ENCODE data around the gene C1QC. TPM values are rescaled to one million over a fixed set of nuclear protein-coding genes. Genes with fewer than 3 reads are reported as not detected.

C1QC gene
- total RNA-seq, 1 experiment from 2014 or later, result not detected

- no peak overlapping the region for H2BK12ac ChIP-seq (ENCODE audit: insufficient read length, low read depth, low read length)
- H3K4me2 ChIP-seq (ENCODE audit: insufficient read depth, insufficient read length, low read length), result no peak overlapping the region
- no peak overlapping the region for H2AK5ac ChIP-seq (ENCODE audit: insufficient read length, low read length)
- no peaks in the 10 kb centered on the region for H3K27me3 ChIP-seq (ENCODE audit: insufficient read depth, low read length)
- H3K23me2 ChIP-seq (ENCODE audit: insufficient read length, low read depth, low read length, poor library complexity, severe bottlenecking), result no peaks in the 10 kb centered on the region
- H4K5ac ChIP-seq (ENCODE audit: insufficient read length, low read depth, low read length), result no peak overlapping the region
- H4K20me1 ChIP-seq (ENCODE audit: control insufficient read depth, insufficient read depth, insufficient read length), result no peaks in the 10 kb centered on the region
- no peak overlapping the region for H4K8ac ChIP-seq (replicated peaks; ENCODE audit: insufficient read length, low read depth, low read length)
- H2BK5ac ChIP-seq (ENCODE audit: insufficient read length, low read length), result no peak overlapping the region
- Mint-ChIP-seq H3K36me3 (ENCODE audit: insufficient read depth in 1 of 3, low read depth in 3 of 3) (no peaks in the 10 kb centered on the region), H3K4me1 (peaks cover 5 to 13% of the 10 kb centered on the region in 2 experiments), H3K27ac (no peak overlapping the region), H3K9me3 (no peaks in the 10 kb centered on the region; a peak in 1 of 5 replicates), H3K27me3 (ENCODE audit: low read depth) (peaks cover 3% of the 10 kb centered on the region), H3K4me3 (no peak overlapping the region)
- no CpG with 5 or more reads among the region's 7 CpGs for whole genome bisulfite sequencing (ENCODE audit: extremely low coverage, insufficient read length, low lambda C conversion rate)
- H3K27ac ChIP-seq (ENCODE audit: insufficient read length, low read depth, low read length), result no peak overlapping the region
- no peaks in the 10 kb centered on the region for H3K4me1 ChIP-seq (ENCODE audit: insufficient read depth, low read length)
- no peak overlapping the region for H3K4ac ChIP-seq (ENCODE audit: low read depth, low read length)
- no peaks in the 10 kb centered on the region for H3K79me1 ChIP-seq (ENCODE audit: insufficient read depth, low read depth, low read length, poor library complexity, severe bottlenecking)
- H2BK15ac ChIP-seq (ENCODE audit: low read depth, low read length), result no peak overlapping the region
- H3T11ph ChIP-seq (ENCODE audit: low read length), result no peak overlapping the region
- H2BK20ac ChIP-seq (ENCODE audit: low read depth, low read length, poor library complexity, severe bottlenecking), result no peak overlapping the region
- no peak overlapping the region for H3K23ac ChIP-seq (ENCODE audit: insufficient read length, low read depth, low read length)
- H2AFZ ChIP-seq (ENCODE audit: low read length), result no peak overlapping the region
- H2BK120ac ChIP-seq (ENCODE audit: low read depth, low read length, poor library complexity, severe bottlenecking), result no peak overlapping the region
- no peak overlapping the region for H3K14ac ChIP-seq (ENCODE audit: insufficient read depth, low read length)
- no peak overlapping the region for H3K18ac ChIP-seq (ENCODE audit: insufficient read length, low read depth, low read length)
- H3K9ac ChIP-seq (ENCODE audit: extremely low read depth, insufficient read length, low read length), result no peak overlapping the region
- peak; percentile 80 for TF ChIP-seq CTCF (conservative IDR thresholded peaks at IDR 0.05)
- DNase-seq, result peak; percentile 63
- no peak overlapping the region for H4K91ac ChIP-seq (ENCODE audit: insufficient read length, low read depth, low read length)
- no peaks in the 10 kb centered on the region for H3K79me2 ChIP-seq (ENCODE audit: insufficient read depth, low read length)
- H3K9me3 ChIP-seq (ENCODE audit: control insufficient read depth, low read depth, low read length), result no peaks in the 10 kb centered on the region
- H3K56ac ChIP-seq (ENCODE audit: insufficient read length, low read depth, low read length), result no peak overlapping the region
These were observed 22.3 kb downstream of the C1QC start for GRCh38 chr1:22665752-22666151.

Data from H9 (cell line).